ENCODE data around the gene PPFIA2.

PPFIA2 gene

GRCh38 chr12:81759190-81760051, at the start of gene PPFIA2:
TSS of gene PPFIA2 (minus strand) at chr12:81759350.
- DNase-seq (ENCODE audit: low read depth in 2 of 2, low spot score in 1 of 2) = no peak

DNA sequence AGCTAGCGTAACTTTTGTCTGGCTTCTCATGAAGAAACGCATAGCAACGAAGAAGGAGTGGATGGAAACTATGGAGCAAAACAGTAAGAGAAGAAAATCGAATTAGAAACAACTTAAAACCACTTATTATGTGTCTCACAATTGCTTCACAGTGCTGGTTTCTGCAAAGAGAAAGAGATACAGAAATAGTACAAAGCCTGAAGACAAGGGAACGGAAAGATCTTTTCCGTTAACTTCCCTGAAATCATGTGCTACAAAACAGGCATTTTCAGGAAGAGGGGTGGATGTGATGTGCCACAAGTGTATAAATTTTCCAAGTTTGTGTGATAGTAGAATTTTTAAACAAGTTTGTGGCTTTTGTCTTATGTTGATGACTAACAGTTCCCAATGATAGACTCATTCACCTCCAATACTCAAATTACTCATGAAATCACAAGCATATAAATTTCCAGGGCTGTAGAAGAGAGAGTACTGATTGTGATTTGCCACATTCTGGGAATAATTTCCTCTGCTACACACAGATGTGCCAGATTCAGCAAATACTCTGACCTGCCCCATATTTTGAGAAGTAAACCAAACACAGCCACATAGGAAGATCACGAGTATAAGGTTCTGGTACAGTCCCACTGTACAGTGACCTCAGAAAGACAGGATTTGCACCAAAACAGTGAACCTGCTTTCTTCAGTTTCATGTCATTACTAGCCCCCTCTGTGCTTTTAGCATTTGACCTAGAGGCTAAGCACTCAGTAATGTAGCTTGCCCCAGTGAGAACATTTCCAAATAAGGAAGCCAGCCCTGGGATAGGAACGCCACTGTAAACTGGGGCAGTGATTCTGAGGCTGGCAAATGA, 41.4 kb upstream of the PPFIA2 start:
- no peak for DNase-seq (ENCODE audit: low read depth in 2 of 2, low spot score in 1 of 2)

GRCh38 chr12:81798294-81798693, 39.1 kb upstream of the PPFIA2 start:
- DNase-seq (ENCODE audit: low read depth in 2 of 2, low spot score in 1 of 2) = no peak

DNA sequence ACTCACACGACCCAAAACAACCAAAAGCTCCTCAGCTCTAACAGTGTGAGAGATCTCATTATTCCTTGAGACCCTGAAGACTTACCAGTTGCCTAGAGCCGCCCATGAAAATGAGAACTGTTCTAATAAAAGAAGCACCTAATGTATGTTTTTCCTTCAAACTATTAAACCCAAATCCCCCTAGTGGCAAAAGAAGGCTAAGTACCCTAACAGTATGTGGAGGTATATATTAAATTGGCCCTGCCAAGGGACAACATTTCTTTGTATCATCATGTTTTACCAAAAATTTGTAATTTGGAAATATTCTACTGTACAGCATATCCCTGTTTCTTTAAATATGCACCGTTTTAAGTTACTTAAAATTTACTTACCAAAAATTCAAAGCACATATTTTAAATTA, 38.0 kb upstream of the PPFIA2 start:
- DNase-seq (ENCODE audit: low read depth in 2 of 2, low spot score in 1 of 2) = no peak

DNA sequence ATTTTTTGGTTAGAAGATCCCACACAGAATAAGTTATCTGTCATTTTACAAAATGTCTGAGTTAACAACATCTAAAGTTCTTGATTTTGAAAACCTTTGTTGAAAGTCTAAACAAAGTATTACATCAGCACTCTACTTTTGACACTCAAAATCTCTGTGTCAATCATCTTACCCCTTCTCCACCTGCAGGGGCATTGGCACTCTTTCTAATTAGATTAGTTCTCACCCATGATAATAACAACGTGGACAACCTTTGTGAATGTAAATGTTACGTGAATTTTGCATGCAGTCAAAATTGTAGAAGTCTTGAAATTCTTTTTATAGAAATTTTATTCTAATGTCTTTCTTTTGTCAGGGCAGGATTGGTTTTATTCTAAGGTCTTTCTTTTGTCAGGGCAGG, 33.5 kb upstream of the PPFIA2 start:
- no peak for DNase-seq (ENCODE audit: low read depth in 2 of 2, low spot score in 1 of 2)

- no peak for DNase-seq (ENCODE audit: low read depth in 2 of 2, low spot score in 1 of 2)
These were observed 20.1 kb upstream of the PPFIA2 start for GRCh38 chr12:81779216-81779615.

- DNase-seq (ENCODE audit: low read depth in 2 of 2, low spot score in 1 of 2) = no peak
These were observed 19.6 kb upstream of the PPFIA2 start for GRCh38 chr12:81778719-81779118.

GRCh38 chr12:81758421-81759189, 545 bp downstream of the PPFIA2 start:
- DNase-seq (ENCODE audit: low read depth in 2 of 2, low spot score in 1 of 2) = no peak

DNA sequence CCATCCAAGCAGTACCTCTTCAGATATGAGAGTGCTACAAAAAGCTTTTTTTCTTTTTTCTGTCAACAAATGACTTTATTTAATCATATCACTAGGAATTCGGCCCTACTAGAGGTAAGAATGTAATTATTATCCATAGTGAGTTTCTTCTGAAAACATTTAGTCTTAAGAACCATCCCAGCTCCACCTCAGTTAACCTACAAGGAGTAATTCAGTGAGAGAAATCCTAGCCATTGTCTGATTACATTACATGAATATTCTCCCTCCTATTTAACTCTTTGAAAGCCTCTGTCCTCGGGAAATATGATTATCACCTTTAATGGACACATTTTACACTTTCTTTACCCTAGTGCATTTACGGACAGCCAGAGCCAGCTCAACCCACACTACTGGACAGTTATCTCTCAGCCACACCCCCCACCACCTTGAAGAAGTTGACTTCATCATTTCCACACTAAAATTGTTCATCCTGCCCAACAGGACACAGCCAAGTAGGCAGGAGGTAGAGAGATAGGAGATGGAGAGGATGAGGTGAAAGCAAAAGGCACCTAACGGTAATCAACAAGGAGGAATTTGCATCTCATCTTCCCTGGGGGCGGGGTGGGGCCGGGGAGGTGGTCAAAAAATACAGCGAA, 1.3 kb downstream of the PPFIA2 start:
- no peak for DNase-seq (ENCODE audit: low read depth in 2 of 2, low spot score in 1 of 2)

GRCh38 chr12:81729781-81730180, 29.4 kb downstream of the PPFIA2 start:
- no peak for DNase-seq (ENCODE audit: low read depth in 2 of 2, low spot score in 1 of 2)

DNA sequence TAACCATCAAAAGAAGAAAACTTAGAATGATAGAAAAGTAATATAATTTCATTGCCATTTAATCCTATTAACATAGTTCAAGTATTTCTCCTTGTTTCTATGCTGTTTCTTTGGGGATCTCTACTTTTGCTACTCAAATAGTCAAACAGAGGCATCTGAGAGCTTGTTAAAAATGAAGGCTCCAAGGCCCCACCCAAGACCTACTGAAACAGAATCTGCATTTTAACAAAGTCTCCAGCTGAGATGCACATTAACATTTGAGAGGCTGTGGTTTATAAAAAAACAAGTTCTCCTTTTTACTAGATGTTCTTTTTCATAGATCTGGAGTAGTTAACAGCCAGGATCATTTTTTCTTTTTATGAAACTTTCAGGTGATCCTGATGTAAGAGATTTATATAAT, 31.8 kb downstream of the PPFIA2 start:
- DNase-seq (ENCODE audit: low read depth in 2 of 2, low spot score in 1 of 2) = no peak

GRCh38 chr12:81726634-81727033, 32.5 kb downstream of the PPFIA2 start:
- DNase-seq (ENCODE audit: low read depth in 2 of 2, low spot score in 1 of 2) = no peak

DNA sequence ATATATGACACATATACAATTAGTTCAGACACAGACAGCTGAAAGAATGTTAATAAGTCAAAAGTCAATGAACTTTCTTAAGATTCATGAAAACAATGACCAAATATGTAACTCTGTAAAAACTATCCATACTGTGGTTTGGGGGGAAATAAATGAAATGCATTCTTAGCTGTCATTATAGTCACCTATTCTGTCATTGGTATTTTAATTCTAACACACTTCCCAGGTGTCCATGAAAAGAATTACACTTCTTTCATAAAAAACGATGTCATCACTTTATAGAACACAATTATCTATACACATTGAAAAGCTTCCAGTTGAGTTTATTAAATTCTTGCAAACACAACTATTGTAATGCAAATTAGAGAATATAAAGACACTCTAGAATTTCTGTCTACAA, 35.8 kb downstream of the PPFIA2 start:
- no peak for DNase-seq (ENCODE audit: low read depth in 2 of 2, low spot score in 1 of 2)

DNA sequence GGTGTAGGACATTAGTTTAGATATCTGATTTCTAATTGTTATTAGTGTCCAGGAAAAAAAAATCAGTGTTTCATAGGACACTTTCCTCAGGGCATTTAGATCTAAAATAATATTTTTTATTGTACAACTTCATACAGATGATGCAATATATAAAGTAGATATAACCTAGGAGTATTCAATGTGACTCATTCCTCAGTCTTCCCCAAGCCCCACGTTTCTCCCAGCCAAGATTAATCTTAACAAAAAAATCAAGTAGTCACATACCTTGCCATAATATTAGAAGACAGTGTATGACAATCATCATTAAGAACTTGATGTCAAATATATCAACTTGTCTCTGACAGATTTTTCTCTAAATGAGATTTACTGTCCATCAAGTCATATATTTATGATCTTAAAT, 37.1 kb downstream of the PPFIA2 start:
- DNase-seq (ENCODE audit: low read depth in 2 of 2, low spot score in 1 of 2) = no peak

- DNase-seq (ENCODE audit: low read depth in 2 of 2, low spot score in 1 of 2) = no peak
These were observed 40.5 kb downstream of the PPFIA2 start for GRCh38 chr12:81718616-81719015.

DNA sequence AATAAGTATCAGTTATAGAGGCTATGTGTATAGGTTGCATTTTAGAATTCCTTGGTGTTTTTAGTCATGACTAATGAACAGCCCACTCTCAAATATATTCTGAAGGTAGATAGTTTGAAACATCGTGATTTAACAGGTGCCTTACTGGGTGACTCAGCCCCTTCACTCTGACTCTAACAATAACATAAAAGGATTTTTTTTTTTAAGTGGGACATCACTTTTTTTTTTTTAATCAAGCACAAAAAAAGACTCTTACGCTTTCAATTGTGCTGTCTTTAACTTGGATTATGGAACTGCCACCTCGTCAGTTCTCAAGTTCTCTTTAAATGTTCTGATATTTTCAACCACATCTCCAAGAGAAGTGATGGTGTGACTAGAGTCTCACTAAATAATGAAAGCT, 46.6 kb downstream of the PPFIA2 start:
- no peak for DNase-seq (ENCODE audit: low read depth in 2 of 2, low spot score in 1 of 2)

GRCh38 chr12:81705586-81705985, 53.6 kb downstream of the PPFIA2 start:
- no peak for DNase-seq (ENCODE audit: low read depth in 2 of 2, low spot score in 1 of 2)

DNA sequence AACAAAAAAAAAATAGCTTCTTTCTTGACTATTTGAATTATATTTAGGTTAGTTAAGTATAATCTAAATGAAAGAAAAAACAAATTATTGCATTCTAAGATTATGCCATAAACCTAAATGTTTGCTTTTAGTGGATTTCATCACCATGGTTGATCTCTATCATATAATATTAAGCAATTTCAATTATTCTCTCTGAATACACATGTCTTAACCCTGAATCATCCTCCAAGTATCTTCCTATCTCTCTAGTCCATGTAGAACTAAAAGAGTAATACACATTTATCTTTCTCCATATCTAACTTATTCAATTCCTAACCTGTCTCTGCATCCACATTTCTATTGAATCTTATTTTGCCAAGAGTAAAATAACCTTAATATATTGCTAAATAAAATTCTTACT, 59.6 kb downstream of the PPFIA2 start:
- DNase-seq (ENCODE audit: low read depth in 2 of 2, low spot score in 1 of 2) = no peak

DNA sequence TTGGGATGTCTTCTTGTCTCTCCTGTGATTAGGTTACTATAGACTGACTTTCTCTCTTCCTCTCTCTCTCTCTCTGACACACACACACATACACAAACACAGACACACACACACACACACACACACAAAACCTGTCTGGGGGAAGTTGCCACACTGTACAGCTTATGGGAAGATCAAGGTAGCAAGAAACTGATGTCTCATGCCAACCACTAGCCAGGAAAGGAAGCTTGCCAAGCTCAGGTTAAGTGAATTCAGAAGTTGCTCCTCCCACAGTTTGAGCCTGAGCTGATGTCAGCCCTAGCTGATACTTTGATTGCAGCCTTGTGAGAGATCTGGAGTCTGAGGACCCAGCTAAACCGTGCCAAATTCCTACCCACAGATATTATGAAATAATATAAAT, 67.1 kb downstream of the PPFIA2 start:
- DNase-seq (ENCODE audit: low read depth in 2 of 2, low spot score in 1 of 2) = no peak

- no peak for DNase-seq (ENCODE audit: low read depth in 2 of 2, low spot score in 1 of 2)
These were observed 75.3 kb downstream of the PPFIA2 start for GRCh38 chr12:81683881-81684280.

DNA sequence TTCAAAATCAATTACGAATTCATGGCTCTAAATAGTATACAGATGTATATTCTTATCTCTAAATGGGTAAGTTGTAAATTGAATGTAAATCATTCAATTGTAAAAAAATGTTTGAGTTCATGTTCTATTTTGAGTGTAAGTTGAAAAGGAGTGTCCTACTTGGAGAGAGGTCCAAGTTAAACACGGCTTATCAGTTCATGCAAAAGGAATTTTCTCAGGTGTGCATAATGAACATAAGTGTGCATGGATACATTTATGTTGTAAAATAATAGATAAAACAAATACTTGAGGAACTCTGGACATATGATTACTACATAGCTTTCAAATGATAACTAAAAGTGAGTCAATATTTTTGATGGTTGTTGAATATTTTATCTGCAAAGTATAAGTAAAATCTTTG, 79.5 kb downstream of the PPFIA2 start:
- no peak for DNase-seq (ENCODE audit: low read depth in 2 of 2, low spot score in 1 of 2)

Data from stimulated activated CD8-positive, alpha-beta memory T cell treated with anti-CD3 and anti-CD28 coated beads, Interleukin-4, amount 100 ng/mL, for 1 hour (primary cell).